Activated T-cell treated with anti-CD3 and anti-CD28 coated beads, Interleukin-2, amount 50 U/mL, for 48 hours (primary cell): Measurements from ENCODE around the gene MAEL.
A peak's percentile ranks its signal among the peaks of the same experiment; 100 is the strongest.

Experiments
- DNase-seq, 2 experiments: peaks; one replicate each; pipeline ENCODE4 v3.0.0-alpha.2; 2020

The MAEL gene

DNA sequence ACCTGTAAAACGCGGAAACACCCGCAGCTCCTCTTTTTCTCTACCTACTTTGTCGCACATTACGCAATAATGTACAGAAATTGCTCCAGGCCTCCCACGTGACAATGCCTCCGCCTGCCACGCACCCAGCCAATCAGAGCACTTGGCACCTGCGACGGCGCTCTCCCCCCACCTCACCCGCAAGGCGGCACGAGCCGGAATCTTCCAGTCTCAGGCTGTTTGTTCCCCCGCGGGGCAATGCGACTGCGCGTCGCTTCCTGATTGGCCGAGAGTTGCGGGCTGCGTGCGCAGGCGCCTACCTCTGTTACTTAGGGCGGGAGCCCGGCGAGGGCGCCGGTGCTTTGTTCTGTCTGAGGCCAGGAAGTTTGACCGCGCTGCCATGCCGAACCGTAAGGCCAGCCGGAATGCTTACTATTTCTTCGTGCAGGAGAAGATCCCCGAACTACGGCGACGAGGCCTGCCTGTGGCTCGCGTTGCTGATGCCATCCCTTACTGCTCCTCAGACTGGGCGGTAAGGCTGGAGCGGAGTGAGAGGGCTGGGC lies at the start of gene MAEL:
TSS of gene MAEL (plus strand) at position 307 of the 542 bp plus-strand sequence. CDS start at position 380, 73 bp downstream.
- DNase-seq: no peak

DNA sequence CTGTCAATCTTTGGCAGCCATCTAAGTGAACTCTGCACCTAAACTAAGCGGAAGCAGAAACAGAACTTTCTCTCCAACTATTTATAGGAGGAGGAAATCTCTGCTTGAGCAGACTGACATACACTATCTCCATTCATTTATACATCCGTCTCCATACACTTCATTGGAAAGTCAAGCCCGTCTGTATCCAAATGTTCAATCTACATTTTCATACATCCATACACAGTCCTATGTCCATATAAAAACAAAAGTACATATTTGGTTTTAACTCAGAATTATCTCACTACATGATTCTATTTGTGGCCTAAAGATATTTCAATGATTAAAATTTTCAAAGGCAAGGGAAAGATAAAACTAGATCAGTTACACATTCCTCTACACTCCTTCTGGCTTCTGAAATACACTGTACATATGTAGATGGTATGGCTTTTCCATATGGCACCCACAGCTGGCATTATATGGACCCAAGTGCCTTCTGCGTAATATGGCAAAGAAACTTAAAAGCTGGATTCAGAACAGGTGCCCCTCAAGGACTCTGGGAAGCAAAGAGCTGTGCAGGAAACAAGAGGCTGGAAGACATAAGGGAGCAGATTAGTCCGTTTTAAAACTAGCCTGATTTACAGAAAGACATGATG lies 49.2 kb upstream of the MAEL start:
- DNase-seq: no peak

DNA sequence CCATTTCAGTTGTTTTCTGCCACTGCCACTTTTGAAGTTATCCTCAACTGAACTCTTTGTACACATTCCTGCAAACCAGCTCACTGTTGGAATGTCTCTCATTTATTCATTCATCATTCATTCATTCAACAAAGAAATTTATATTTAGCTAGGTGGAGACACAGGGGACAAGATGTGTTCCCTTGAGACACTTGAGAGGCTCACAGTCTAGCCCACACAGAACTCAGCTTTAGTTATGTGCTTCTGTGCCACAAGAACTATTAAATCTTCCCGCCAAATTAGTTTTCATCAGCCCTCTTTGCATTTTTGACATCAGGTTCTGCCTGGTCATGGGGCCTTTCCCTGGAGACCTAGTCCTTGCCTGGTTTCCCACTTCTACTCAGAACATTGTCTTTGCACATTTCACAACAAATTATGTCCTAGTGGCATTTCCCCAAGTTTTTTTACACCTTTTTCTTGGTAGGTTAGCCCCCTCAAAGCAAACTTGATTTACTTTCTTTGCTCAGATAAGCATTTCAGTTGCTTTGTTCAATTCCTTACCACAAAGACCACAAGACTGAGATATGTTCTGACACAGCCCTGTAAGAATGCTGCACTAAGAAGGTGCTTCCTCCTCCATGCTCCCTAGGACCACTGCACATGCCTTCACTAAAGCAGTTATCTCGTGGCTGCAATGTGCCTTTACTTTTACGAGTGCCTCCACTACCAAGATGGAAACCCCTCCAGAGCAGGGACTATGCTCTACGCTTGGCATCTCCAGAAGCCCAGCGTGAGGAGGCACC lies 44.7 kb upstream of the MAEL start:
- DNase-seq: no peak

DNA sequence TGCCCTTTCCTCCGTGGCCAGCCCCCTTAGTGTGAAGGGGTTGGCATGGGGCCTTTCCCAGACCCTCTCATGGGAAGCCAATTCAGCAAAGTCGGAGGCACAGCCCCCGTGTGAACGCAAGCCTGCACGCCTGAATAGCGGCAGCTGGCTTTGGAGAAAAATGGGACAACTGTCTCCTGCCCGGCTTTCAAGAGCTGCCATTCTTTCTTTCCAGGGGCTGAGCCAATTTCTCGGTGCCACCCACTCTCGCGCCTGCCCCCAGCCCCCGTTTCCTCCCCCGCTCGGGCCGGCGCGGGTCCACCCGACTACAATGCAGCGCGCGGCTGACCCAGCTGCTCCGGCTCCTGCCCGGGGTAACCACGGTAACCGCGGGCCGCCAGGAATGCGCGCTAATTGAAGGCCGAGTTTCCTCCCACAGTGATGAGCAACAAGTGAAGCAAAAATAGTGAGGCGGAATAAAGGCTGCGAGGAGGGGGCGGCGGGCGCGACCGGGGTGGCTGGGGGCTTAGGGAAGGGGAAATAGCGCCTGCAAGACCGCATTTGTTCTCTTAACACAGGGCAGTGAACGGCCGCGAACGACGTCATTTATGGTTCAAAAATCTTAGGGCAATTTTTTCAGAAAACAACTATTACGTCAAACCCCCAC lies 41.6 kb upstream of the MAEL start:
- peak in 1 of 2 experiments; percentile 30 for DNase-seq

DNA sequence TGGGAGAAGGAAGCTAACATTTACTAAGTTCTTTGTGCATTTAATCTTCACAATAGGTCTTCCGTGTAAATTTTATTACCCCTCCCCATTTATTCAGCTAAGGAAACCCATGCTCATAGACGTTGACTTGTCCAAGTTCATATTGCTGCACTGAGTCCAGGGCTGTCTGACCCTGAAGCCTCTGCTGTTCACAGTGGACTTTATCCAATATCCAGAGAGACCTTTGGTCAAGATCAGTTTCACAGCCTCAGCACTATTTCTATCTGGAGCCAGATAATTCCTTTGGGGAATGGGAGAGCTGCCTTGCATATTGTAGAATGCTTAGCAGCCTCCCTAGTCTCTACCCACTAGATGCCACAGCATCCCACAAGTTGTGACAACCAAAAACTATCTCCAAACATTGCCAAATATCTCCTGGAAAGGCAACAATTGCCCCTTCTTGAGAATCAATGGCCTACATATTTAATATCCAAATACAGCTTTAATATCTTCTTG lies 40.2 kb upstream of the MAEL start:
- no peak for DNase-seq

GRCh38 chr1:166950156-166950555 lies 38.9 kb upstream of the MAEL start:
- DNase-seq: no peak

DNA sequence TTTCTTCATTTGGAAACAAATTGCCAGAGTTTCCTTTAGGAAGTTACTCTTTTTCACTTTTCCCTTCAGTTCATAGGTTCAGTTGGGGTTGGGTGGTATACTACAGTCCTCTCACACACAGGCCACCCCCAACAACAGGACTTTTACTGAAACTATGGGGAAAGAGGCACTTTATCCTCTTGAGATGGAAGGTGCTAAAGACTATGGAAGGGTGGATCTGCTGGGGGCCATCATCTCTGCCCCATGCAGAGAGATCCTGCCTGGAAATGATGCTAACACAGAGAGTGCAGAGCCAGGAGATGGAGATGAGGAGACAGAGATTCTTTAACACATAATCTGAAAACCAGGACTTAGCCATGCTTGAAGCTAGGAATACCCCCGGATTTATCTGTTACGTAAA lies 38.0 kb upstream of the MAEL start:
- no peak for DNase-seq

DNA sequence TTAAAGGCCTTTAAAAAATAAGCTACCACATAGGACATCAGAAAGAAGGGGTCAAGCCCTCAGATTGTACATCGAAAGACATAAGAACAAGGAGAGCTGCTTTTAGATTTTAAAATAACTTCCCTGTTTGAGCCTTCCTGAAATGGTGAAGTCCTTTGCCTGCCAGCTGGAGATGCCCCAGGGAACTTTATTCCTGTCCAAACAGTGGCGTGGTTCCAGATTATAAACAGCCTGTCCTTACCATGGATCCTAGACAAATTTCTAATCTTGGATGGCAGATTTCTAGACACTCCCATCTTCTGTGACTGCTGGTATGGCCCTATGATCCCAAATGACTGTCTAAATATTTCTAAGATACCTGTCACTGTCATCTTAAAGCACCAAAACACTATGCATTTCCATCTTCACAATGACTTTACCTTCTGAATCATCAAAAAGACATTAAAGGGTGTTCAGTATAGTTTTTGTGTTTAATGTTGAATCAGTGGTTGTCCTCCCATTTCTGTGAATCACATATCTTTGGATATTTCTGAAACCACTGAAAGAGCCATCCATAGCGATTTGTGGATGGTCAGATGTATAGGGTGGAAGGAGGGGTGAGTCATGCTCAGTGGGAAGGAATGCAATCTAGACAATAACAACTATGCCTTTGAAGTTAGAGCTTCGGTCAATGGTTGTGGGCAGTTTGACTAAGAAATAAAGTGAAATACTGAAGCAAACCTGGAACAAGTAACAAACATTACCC lies 36.9 kb upstream of the MAEL start:
- DNase-seq: no peak

DNA sequence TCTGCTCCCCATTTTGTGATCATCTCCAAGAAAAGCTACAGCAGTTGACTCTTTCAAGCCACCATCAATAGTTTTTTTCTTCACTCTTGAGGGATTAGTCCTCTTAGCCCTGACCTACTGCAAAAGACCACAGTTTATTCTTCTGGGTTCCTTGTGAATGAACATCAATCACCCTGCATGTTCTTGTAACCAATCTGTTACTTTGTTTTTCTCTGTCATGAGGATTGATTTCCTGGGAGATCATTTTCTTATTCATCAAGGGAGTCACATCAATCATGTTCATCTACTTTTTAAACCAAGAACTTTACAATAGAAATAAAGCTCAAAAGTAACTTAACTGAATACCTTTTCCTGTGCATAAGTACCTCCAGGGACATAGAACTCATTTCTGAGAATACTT lies 35.6 kb upstream of the MAEL start:
- no peak for DNase-seq

- no peak for DNase-seq
These were observed 32.8 kb upstream of the MAEL start for GRCh38 chr1:166956057-166956850.

GRCh38 chr1:166956872-166957271 lies 32.2 kb upstream of the MAEL start:
- no peak for DNase-seq

- no peak for DNase-seq
These were observed 28.1 kb upstream of the MAEL start for GRCh38 chr1:166960858-166961474.

GRCh38 chr1:166969074-166969677 lies 19.9 kb upstream of the MAEL start:
- no peak for DNase-seq

GRCh38 chr1:166971252-166971651 lies 17.8 kb upstream of the MAEL start:
- DNase-seq: no peak

DNA sequence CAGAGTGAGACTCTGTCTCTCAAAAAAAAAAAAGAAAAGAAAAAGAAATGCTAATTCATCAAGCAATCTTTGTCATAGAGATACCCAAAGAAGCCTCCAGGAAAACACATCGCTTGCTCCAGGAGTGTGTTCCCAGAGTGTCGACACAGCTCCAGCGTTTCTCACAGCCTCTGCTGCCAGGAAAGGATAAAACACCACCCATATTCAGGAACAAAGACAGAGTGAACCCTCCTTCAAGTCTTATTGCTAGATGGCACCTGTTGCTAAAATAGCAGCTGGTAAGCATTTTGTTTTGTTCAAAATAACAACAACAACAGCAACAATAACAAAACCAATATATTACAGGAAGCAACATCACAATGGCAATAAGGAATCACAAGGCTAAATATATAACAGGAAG lies 16.9 kb upstream of the MAEL start:
- no peak for DNase-seq

GRCh38 chr1:166972826-166973225 lies 16.3 kb upstream of the MAEL start:
- DNase-seq: no peak

GRCh38 chr1:166974647-166975345 lies 14.3 kb upstream of the MAEL start:
- peak; percentile 63 to 66 for DNase-seq

DNA sequence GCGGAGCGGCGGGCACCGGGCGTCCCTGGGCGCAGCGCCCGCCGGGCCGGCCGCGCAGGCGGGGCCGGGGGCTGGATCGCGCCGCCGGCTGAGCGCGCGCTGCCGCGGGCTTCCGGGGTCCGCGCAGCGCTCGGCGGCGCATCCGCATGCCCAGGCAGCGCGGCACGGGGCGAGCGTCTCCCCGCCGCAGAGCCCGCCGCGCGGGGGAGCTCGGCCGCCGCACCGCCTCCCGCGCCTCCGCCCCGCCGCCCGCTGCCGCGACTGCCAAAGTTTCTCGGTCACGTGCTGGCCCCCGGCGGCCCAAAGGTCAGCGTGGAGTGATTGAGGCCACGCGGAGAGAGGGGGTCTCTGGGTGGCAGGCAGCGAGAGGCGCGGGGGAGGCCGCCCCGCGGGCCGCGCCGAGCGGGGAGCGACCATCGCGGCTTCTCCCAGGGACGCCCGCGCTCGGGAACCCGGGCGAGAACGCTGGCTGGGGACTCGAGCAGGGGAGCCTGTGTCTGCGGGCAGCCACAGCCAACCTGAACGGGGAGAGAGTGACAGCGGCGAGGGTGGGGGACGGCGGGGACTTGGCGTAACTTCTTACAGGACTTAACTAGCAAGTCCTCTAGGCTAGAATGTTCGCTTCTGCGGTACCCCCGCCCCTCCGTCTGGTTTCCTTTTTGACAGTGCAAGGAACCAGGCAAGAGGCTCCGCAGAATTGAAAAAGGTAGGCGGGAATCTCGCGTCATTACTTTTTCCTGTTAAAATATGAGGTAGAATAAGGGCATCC lies 13.5 kb upstream of the MAEL start, which contains the start of gene ILDR2:
TSS of gene ILDR2 (minus strand) at position 180 of the 769 bp plus-strand sequence. CDS start 272 bp downstream, outside the sequence.
- peak; percentile 81 to 84 for DNase-seq

DNA sequence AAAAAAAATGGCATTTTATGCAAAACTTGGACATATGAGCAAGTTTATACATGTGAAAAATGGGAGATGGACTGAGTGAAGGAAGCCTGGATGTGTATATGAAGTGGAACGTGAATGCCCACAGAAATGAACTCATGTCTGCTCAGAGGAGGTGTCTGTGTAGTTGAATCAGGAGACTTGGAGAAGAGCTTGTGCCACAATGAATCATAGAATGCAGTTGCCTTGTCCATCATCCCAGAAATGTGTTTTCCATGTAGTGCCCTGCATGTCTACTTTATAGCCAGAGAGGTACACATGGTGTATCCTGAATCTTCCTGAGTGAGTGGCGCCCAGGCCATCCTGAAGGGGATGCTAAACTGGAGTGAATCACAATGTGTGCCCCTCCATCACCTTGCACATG lies 11.1 kb upstream of the MAEL start:
- DNase-seq: no peak
